ENCODE data around the gene AP1B1. TPM values are rescaled to one million over a fixed set of nuclear protein-coding genes. Genes with fewer than 3 reads are reported as not detected.

Gene AP1B1
- total and polyA plus RNA-seq, 2 of the 4 experiments (the other 2 are of a cell fraction): 55.7 to 70.8 TPM

- H3K4me1 ChIP-seq (ENCODE audit: control insufficient read depth, insufficient read depth, low read length): peaks cover 5% of the 10 kb centered on the region
- no peak for ATAC-seq (ENCODE audit: low read depth)
- no CpG with 5 or more reads among the region's 1 CpG for WGBS, 2 experiments (ENCODE audit: extremely low coverage in 2 of 2, insufficient read length in 1 of 2)
- in situ Hi-C loops (cut with MboI; ENCODE audit: low sequenced_read_pairs): no loop called here
- H2BK15ac ChIP-seq (ENCODE audit: low read depth, low read length): no peak overlapping the region
- peaks cover 14% of the 10 kb centered on the region; the same call in 1 of the 2 replicates for H4K20me1 ChIP-seq (ENCODE audit: insufficient read depth, low read length)
- no peaks in the 10 kb centered on the region for H3K27me3 ChIP-seq (ENCODE audit: control insufficient read depth, insufficient read depth, low read length)
- BruUV-seq (replicated peaks): no TSS peak
- no peak overlapping the region for H3K4me3 ChIP-seq (ENCODE audit: insufficient read depth, low read depth, low read length)
- intact Hi-C loops (cut with micrococcal nuclease): no loop called here
- no peak for DNase-seq
- H3K9me1 ChIP-seq (ENCODE audit: insufficient read depth, low read length): peaks cover 14% of the 10 kb centered on the region; the same call in 1 of the 2 replicates
- H2BK20ac ChIP-seq (ENCODE audit: low read depth, low read length): no peak overlapping the region
- H3K23ac ChIP-seq (ENCODE audit: low read depth, low read length): no peak overlapping the region
- H3K18ac ChIP-seq (ENCODE audit: low read depth, low read length): no peak overlapping the region
- no peak overlapping the region for H3K4me2 ChIP-seq (ENCODE audit: low read depth, low read length)
- H4K5ac ChIP-seq (ENCODE audit: low read depth, low read length): no peak overlapping the region
- H3K79me1 ChIP-seq (ENCODE audit: low read depth in 1 of 2, low read length in 2 of 2): peaks cover 49 to 81% of the 10 kb centered on the region in 2 experiments
- no peak overlapping the region for H2BK5ac ChIP-seq (ENCODE audit: low read depth, low read length, poor library complexity, severe bottlenecking)
- H3K4ac ChIP-seq (ENCODE audit: low read depth, low read length): no peak overlapping the region
- no peak overlapping the region for H2AFZ ChIP-seq (replicated peaks; ENCODE audit: low read length, poor library complexity)
- no peak overlapping the region for H3K27ac ChIP-seq (ENCODE audit: insufficient read depth, low read length)
- no peak overlapping the region for H4K8ac ChIP-seq (ENCODE audit: low read depth in 2 of 2, low read length in 2 of 2)
- ChIA-PET POLR2A (ENCODE audit: unreplicated experiment) (no interaction called here), CTCF (no interaction called here)
- dilution Hi-C loops (cut with HindIII; ENCODE audit: low sequenced_read_pairs, unreplicated experiment): no loop called here
- H2AK9ac ChIP-seq (replicated peaks; ENCODE audit: low read depth, low read length, poor library complexity): no peak overlapping the region
- no peak overlapping the region for H3K56ac ChIP-seq (ENCODE audit: extremely low read depth, insufficient read depth, low read length)
- no peak overlapping the region for H3K9ac ChIP-seq (ENCODE audit: low read depth, low read length)
- no peak overlapping the region for H2BK120ac ChIP-seq (ENCODE audit: low read depth, low read length)
- no peak for TF ChIP-seq USF2 (IDR thresholded peaks at IDR 0.05; ENCODE audit: low read depth, low read length)
- TF ChIP-seq POLR2A (IDR thresholded peaks at IDR 0.05; ENCODE audit: low read depth, low read length): no peak
- no peak for TF ChIP-seq BHLHE40 (IDR thresholded peaks at IDR 0.05; ENCODE audit: low read depth, low read length)
- no peak for TF ChIP-seq MAZ (IDR thresholded peaks at IDR 0.05; ENCODE audit: borderline replicate concordance, low read depth, low read length)
- no peak for TF ChIP-seq RAD21 (IDR thresholded peaks at IDR 0.05; ENCODE audit: low read length)
- TF ChIP-seq ELK1 (IDR thresholded peaks at IDR 0.05; ENCODE audit: borderline replicate concordance, low read depth, low read length): no peak
- TF ChIP-seq CEBPB (IDR thresholded peaks at IDR 0.05; ENCODE audit: low read depth, low read length): no peak
- TF ChIP-seq MXI1 (IDR thresholded peaks at IDR 0.05; ENCODE audit: borderline replicate concordance, low read depth, low read length): no peak
- no peak for TF ChIP-seq CHD1 (IDR thresholded peaks at IDR 0.05; ENCODE audit: low read depth, low read length)
- TF ChIP-seq RCOR1 (IDR thresholded peaks at IDR 0.05; ENCODE audit: insufficient replicate concordance, low read length): no peak
- TF ChIP-seq MAFK (IDR thresholded peaks at IDR 0.05; ENCODE audit: low read depth, low read length): no peak
- no peak overlapping the region for H4K91ac ChIP-seq (ENCODE audit: insufficient read depth, low read depth, low read length)
- H3K36me3 ChIP-seq (ENCODE audit: control insufficient read depth, insufficient read depth, low read length): 0 out of 2 replicates have a peak, but pooled peaks cover 6% of the 10 kb centered on the region
- H3K14ac ChIP-seq (replicated peaks; ENCODE audit: low read depth, low read length): no peak overlapping the region
- H2AK5ac ChIP-seq (ENCODE audit: low read depth, low read length): no peak overlapping the region
- H3K9me3 ChIP-seq (ENCODE audit: control insufficient read depth, insufficient read depth, low read length): no peaks in the 10 kb centered on the region
Observed at GRCh38 chr22:29383740-29384139, 4.6 kb downstream of the AP1B1 start.

Data from IMR-90 (cell line).